NB4 (cell line): ENCODE data around the gene THOC5.

Experiments used
- DNase-seq: peaks from one replicate; pipeline ENCODE4 v3.0.0; 2010; ENCODE audit warnings: low read depth
- H3K4me3 ChIP-seq: one replicate; pipeline ENCODE4 v1.5.1; 2011; ENCODE audit warnings: mild to moderate bottlenecking, low read depth, low read length, moderate library complexity
- MYC ChIP-seq: IDR thresholded peaks from 2 replicates; pipeline ENCODE4 v1.6.1; 2011; ENCODE audit warnings: low read depth, low read length
- POLR2A ChIP-seq: IDR thresholded peaks from 2 replicates; pipeline ENCODE4 v1.6.1; 2011; ENCODE audit warnings: mild to moderate bottlenecking; ENCODE audit not compliant: insufficient read length; ENCODE audit errors: extremely low read depth
- TF ChIP-seq, protein P1 (sequence below): IDR thresholded peaks from 2 replicates; pipeline ENCODE4 v1.6.1; 2011; ENCODE audit warnings: low read depth, low read length
- TF ChIP-seq, protein P2 (sequence below): IDR thresholded peaks from one replicate; pipeline ENCODE4 v1.5.1; 2012; ENCODE audit warnings: low read depth, low read length

The THOC5 gene

DNA sequence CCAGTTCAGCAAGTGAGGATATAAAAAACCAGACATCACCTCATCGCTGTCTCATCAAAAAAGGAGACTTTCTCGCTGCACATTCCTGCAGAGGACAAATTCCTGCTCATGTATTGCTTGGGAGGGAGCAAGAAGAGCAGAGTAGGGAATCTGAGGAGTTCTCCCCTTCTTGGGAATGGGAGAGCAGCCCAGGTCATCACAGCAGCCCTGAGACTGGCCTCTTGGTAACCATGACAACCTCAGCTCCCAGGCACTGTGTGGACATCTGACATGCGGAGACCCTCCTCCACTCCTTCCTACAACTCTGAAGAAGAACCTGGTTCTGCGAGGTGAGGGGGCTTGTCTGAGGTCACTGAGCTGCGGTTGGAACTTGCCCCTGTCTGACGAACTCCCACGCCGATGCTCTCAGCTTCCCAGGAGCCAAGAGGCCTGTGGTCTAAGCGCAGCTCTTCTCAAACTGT, 97.3 kb downstream of the THOC5 start:
- no peak overlapping the region for H3K4me3 ChIP-seq
- TF ChIP-seq, protein P1, sequence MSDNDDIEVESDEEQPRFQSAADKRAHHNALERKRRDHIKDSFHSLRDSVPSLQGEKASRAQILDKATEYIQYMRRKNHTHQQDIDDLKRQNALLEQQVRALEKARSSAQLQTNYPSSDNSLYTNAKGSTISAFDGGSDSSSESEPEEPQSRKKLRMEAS, result no peak
- TF ChIP-seq MYC (no peak), POLR2A (no peak)
- TF ChIP-seq, protein P2, sequence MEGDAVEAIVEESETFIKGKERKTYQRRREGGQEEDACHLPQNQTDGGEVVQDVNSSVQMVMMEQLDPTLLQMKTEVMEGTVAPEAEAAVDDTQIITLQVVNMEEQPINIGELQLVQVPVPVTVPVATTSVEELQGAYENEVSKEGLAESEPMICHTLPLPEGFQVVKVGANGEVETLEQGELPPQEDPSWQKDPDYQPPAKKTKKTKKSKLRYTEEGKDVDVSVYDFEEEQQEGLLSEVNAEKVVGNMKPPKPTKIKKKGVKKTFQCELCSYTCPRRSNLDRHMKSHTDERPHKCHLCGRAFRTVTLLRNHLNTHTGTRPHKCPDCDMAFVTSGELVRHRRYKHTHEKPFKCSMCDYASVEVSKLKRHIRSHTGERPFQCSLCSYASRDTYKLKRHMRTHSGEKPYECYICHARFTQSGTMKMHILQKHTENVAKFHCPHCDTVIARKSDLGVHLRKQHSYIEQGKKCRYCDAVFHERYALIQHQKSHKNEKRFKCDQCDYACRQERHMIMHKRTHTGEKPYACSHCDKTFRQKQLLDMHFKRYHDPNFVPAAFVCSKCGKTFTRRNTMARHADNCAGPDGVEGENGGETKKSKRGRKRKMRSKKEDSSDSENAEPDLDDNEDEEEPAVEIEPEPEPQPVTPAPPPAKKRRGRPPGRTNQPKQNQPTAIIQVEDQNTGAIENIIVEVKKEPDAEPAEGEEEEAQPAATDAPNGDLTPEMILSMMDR, result no peak
- no peak for DNase-seq
